Endometrial microvascular endothelial cells (primary cell): ENCODE data around the gene SRSF4. TPM values are rescaled to one million over a fixed set of nuclear protein-coding genes. Genes with fewer than 3 reads are reported as not detected.
"Not testable (repeated sequence)": the region's sequence is repeated elsewhere in the genome, so short reads cannot be mapped to it uniquely, and the experiment has no call there.

ENCODE experiments used
- in situ Hi-C: cut with HindIII; loops from 2 replicates; pipeline ENCODE4 v1.10.0; 2017; ENCODE audit warnings: low sequenced_read_pairs, low pct_unique_long_range_greater_than_20kb; ENCODE audit errors: inconsistent ontology term
- total RNA-seq: library from RNA; depleted of rRNA; stranded (reverse); fragments of >200 nt; gene quantifications from one replicate; pipeline ENCODE4 v1.2.3, GENCODE V29; 2015; ENCODE audit errors: inconsistent ontology term

Gene SRSF4
- total RNA-seq, 1 donor from 2014 or later: 33.2 TPM

DNA sequence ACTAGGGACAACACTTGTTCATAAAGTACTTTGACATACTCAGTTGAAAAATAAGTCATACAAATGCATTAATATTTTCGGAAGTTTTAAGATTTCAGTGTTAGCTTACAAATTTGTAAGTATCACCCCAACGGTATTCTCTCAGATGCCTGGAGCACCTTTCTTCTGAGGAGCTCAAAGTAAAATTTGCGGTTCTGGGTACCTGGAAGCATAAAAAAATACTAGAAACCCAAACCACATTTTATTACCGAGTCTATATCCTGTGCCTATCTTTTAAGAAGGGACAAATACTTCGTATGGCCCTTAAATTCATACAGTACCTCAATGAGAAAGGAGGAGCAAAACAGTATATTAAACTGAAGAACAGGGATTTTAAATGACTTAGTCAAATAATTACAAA, 10.2 kb downstream of the SRSF4 start:
- in situ Hi-C loops: no loop called here

DNA sequence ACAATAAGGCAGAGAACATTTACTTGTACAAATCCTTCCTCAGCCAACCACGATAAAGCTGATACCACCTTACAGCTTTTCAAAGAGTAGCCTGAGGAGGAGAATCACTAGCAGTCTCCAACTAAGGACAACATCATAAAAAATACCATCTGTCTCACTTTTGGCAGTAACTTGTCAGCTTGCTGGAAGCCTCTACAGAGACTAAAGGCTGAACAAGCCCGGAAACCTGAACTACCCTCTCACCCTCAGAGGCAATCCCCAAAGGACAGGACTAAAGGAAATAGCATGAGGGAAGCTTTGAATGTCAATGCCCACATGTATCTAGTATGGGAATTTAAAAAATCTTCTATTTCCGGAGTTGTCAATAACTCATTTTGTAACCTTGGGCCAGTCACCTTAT, 10.6 kb downstream of the SRSF4 start:
- in situ Hi-C loops: no loop called here

- in situ Hi-C loops: no loop called here
Measured at GRCh38 chr1:29169976-29170375, 11.7 kb downstream of the SRSF4 start.

GRCh38 chr1:29167904-29168303, 13.8 kb downstream of the SRSF4 start:
- in situ Hi-C loops: no loop called here

GRCh38 chr1:29166291-29166878, 15.3 kb downstream of the SRSF4 start:
- in situ Hi-C loops: no loop called here

- in situ Hi-C loops: no loop called here
Measured at GRCh38 chr1:29164588-29164987, 17.1 kb downstream of the SRSF4 start.

DNA sequence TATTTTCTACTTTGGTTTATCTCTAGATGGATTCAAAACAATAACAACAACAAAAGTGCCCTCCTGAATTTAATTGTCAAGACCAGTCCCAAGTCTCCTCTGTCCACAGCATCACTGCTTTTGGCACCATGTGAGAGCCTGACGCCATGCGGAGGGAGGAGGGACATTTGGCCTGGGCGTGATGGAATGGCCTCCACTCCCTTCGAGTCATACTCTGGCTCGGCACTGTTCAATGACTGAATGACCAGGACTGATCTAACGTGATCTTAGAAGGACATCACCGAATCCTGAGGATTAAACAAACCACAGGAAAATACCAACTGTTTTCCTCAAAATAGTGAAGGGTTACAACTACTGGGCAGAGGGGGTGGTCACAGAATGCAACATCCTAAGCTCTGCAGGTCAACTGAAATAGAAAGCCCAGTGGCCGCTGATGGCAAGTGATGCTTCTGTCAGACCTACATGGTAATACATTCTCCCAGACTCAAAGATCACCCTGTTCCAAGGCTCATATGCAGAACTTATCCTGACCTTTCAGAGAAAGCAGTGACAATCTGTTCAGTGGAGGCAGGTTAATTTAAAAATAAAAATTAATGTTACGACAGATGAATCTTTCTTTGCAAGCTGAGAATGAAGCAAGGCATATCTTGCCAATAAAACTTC, 19.1 kb downstream of the SRSF4 start:
- in situ Hi-C loops: no loop called here

GRCh38 chr1:29162025-29162424, 19.7 kb downstream of the SRSF4 start:
- in situ Hi-C loops: no loop called here

GRCh38 chr1:29159773-29160172, 21.9 kb downstream of the SRSF4 start:
- in situ Hi-C loops: no loop called here

- in situ Hi-C loops: no loop called here
Measured at GRCh38 chr1:29157269-29157601, 24.5 kb downstream of the SRSF4 start.

DNA sequence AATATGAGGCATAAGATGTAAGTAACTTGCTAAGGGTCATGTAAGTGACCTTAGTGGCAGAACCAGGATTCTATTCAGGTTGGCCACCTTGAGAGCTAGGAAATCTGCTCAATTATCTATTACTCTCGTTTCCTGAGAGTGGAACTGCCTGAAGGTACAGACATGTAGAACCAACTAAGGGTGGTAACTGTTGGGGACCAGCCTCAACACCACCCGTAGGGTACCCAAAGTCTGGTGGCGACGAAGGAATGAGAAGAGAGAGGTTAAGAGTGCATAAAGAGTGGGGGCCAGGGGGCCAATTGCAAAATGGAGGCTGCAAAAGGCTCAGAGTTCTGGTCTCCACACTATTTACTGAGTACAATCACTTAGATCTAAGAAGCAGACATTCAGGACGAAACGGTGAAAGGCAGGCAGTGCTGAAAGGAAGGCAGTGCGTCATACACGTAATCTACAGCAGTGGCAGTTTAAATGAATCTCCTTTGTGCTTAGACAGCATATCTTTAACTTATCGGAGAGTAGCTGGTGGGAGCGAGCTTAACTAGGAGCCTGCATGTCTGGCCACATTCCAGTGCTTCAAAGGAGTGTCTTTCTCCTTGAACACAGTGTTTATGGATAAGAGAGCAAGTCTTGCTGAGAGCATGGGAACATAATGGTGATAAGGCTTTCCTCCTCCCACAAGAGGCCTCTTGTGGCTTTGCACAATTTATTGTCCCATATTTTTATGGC, 25.0 kb downstream of the SRSF4 start:
- in situ Hi-C loops: no loop called here

- in situ Hi-C loops: no loop called here
Measured at GRCh38 chr1:29152046-29152805, 29.5 kb downstream of the SRSF4 start.

DNA sequence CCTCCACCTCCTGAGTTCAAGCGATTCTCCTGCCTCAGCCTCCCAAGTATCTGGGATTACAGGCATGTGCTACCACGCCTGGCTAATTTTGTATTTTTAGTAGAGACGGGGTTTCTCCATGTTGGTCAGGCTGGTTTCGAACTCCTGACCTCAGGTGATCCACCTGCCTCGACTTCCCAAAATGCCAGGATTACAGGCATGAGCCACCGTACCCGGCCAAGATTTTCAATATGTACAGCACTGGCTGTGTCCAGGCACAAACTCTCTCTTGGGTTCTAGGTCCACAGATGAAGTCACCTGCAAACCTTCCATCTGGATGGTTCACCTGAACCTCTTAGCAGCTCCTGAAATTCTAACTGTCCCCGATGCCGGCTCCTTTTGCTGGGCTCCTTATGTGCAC, 31.4 kb downstream of the SRSF4 start:
- in situ Hi-C loops: not testable (repeated sequence)

GRCh38 chr1:29148656-29149491, 32.8 kb downstream of the SRSF4 start:
- in situ Hi-C loops: no loop called here

DNA sequence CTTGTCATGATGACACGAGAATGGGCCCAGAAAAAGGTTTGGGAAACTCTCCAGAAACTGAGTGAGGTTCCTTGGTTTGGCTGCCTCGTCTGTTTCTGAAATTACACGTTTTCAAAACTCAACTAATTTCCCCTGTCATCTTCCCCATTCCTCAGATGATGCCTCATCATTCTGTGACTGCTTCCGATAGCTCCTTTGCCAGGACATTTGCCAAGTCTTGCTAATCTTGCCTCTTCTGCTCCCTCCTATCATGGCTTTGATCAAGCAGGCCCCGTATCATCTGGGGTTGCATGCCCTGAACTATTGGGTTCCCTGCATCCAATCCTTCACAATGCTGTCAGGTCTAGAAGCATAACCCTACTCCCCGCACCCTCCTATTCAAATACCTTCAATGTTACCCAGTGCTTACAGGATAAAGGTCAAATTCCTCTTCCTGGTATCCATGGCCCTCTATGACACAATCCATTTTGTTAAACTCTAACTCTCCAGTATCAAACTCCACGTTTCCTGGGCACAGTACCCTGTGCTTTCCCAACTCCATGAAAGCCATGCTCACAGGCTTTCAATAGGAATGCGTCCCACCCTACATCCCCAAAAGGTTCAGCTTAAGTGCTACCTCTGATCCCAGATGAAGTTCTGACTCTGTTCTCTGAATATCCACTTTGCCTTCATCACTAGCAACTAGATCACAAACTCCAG, 35.8 kb downstream of the SRSF4 start:
- in situ Hi-C loops: no loop called here

- in situ Hi-C loops: no loop called here
Measured at GRCh38 chr1:29144178-29144577, 37.5 kb downstream of the SRSF4 start.

- in situ Hi-C loops: no loop called here
Measured at GRCh38 chr1:29142714-29143113, 39.0 kb downstream of the SRSF4 start.

- in situ Hi-C loops: no loop called here
Measured at GRCh38 chr1:29136391-29136915, 45.2 kb downstream of the SRSF4 start.
